ENCODE data around the gene C1GALT1C1. TPM values are rescaled to one million over a fixed set of nuclear protein-coding genes. Genes with fewer than 3 reads are reported as not detected.
"Not testable (repeated sequence)": the region's sequence is repeated elsewhere in the genome, so short reads cannot be mapped to it uniquely, and the experiment has no call there.

Gene C1GALT1C1
- 18.7 TPM for polyA plus RNA-seq (2013, experiment 1 of 2)
- 16.7 TPM for polyA plus RNA-seq (2013, experiment 2 of 2)

DNA sequence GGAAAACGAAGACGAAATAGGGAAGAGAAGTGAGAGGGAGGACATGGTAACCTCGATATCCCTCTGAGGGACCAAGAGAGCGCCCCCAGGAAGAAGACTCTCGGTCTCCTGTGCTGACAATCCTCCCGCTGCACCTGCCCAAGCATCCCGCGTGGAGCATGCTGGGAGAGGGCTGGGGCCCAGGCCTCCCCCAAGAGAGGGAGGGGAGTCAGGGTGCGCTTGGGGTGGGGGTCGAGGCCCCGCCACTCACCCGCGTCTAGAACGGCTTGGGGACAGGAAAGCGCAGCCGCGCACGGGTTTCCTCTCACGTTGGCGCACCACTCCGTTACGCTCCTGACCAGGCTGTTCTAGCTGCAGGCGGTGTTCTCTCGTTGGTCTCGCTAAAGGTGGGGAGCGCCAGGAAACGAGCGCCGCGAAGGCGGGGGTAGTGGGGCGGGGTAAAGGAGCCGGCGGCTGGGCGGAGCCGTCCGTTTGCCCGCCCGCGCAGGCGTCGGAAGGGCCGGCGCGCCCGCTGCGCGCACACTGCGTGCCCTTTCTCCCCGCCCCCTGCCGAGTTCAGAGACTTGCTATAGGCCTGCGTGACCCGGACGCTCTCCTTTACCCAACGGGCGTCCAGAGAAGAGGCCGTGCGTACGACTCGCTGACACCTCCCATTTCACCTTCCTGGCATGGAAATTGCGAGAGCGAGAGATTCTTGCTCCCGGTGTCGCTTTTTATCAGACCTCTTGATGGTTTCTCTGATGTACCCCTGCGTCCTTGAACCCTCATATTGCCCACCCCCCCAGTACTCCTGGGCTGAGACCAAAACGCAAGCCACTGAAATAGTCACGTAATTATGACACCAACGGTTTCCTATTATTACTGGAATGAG lies at the start of gene C1GALT1C1:
Gene C1GALT1C1 (minus strand): TSS at position 388 of the 871 bp plus-strand sequence. CDS start 2,888 bp downstream, outside the sequence.
- Histone ChIP-seq H3K4me3 (ENCODE audit: low read length) (peak within 1 kb of the TSS; percentile 89), H3K9ac (ENCODE audit: low read depth, low read length) (peak within 1 kb of the TSS; percentile 76), H3K9me3 (ENCODE audit: insufficient read depth, low read depth, low read length) (no peaks in the 10 kb centered on the region), H3K4me1 (ENCODE audit: insufficient read depth, low read length) (no peaks in the 10 kb centered on the region), H3K27me3 (ENCODE audit: insufficient read depth, low read length) (no peaks in the 10 kb centered on the region), H3K36me3 (ENCODE audit: insufficient read depth, low read length) (no peaks in the 10 kb centered on the region), H3K27ac (ENCODE audit: low read depth, low read length) (peak within 1 kb of the TSS; percentile 86; the same call in 1 of the 2 replicates)
- WGBS: under 1% methylated on average over 68 of the region's 68 CpGs

DNA sequence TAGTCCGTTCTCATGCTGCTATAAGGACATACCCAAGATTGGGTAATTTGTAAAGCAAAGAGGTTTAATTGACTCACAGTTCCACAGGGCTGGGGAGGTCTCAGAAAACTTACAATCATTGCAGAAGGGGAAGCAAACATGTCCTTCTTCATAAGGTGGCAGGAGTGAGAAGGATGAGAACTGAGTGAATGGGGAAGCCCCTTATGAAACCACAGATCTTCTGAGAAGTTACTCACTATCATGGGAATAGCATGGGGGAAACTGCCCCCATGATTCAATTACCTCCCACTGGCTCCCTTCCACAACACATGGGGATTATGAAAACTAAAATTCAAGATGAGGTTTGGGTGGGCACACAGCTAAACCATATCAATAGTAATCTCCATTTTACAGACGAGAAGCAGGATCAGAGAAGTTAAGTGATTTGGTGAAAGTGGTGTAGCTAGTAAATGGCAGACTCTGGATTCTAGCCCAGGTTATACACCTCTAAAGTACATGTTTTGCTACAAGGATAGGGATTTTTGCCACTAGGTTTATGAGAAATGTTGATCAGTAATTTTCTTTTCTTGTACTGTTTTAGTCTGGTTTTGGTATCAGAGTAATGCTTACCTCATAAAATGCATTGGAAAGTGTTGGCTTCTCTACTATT lies 47.3 kb upstream of the C1GALT1C1 start:
- Histone ChIP-seq H3K36me3 (ENCODE audit: insufficient read depth, low read length) (no peaks in the 10 kb centered on the region), H3K4me1 (ENCODE audit: insufficient read depth, low read length) (no peaks in the 10 kb centered on the region), H3K9ac (ENCODE audit: low read depth, low read length) (no peak overlapping the region), H3K4me3 (ENCODE audit: low read length) (no peak overlapping the region), H3K27ac (ENCODE audit: low read depth, low read length) (no peak overlapping the region), H3K27me3 (ENCODE audit: insufficient read depth, low read length) (no peaks in the 10 kb centered on the region), H3K9me3 (ENCODE audit: insufficient read depth, low read depth, low read length) (no peaks in the 10 kb centered on the region)
- 100% methylated on average over 1 of the region's 2 CpGs for WGBS

DNA sequence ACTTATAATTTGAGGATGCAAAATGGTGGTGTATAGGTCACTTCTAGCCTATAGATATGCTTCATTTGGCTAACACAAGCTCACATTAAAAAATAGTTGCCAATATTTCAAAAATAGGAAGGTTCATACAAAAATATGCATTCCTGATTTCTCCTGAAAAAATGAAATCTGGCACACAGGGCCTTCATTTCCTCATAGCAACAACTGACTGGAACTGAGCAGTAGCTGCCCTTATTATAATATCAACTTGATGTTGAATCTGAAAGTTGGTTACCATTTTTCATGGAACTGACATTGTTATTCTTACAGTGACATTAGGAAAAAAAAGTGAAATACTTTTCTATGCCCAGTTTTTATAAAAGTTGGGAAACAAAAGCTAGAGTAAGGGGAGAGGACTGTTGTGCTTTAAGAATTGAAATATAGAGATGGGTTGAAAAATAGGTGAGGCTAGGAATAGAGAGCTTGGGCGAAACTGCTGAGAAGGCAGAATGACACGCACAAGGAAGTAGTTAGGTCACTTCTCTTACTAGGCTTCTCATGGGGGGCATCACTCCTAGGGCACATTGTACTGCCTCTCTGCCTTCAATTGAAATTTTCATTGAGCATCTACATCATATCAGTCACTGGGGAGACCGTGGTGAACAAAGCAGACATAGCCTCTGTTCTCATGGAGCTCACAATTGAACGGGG lies 43.1 kb upstream of the C1GALT1C1 start:
- no peaks in the 10 kb centered on the region for H3K36me3 ChIP-seq (ENCODE audit: insufficient read depth, low read length)
- no peaks in the 10 kb centered on the region for H3K9me3 ChIP-seq (ENCODE audit: insufficient read depth, low read depth, low read length)
- H3K4me1 ChIP-seq (ENCODE audit: insufficient read depth, low read length): no peaks in the 10 kb centered on the region
- H3K4me3 ChIP-seq (ENCODE audit: low read length): no peak overlapping the region
- no peak overlapping the region for H3K9ac ChIP-seq (ENCODE audit: low read depth, low read length)
- no peak overlapping the region for H3K27ac ChIP-seq (ENCODE audit: low read depth, low read length)
- WGBS: 97% methylated on average over 4 of the region's 4 CpGs
- H3K27me3 ChIP-seq (ENCODE audit: insufficient read depth, low read length): no peaks in the 10 kb centered on the region

DNA sequence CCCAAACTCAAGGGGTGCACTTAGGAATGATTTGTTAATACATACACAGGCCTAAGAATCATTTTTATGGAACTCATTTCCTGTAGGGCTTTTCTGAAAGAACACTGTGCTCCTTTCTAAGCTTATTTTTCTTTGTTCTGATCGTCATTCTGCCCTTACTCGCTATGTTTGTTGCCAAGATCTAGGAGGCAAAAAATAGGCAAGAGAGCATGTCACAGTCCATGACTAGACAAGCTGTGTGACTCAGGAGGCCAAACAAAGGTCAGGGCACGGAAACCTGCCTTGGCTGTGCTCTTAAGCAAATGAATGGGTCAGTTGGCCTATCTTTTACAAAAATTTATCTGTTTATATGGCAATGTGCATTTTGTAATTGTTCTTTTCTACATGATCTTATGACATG lies 42.5 kb upstream of the C1GALT1C1 start:
- no peak overlapping the region for H3K4me3 ChIP-seq (ENCODE audit: low read length)
- no peak overlapping the region for H3K27ac ChIP-seq (ENCODE audit: low read depth, low read length)
- H3K4me1 ChIP-seq (ENCODE audit: insufficient read depth, low read length): no peaks in the 10 kb centered on the region
- H3K9ac ChIP-seq (ENCODE audit: low read depth, low read length): no peak overlapping the region
- 89% methylated on average over 3 of the region's 3 CpGs for WGBS
- no peaks in the 10 kb centered on the region for H3K36me3 ChIP-seq (ENCODE audit: insufficient read depth, low read length)
- no peaks in the 10 kb centered on the region for H3K27me3 ChIP-seq (ENCODE audit: insufficient read depth, low read length)
- no peaks in the 10 kb centered on the region for H3K9me3 ChIP-seq (ENCODE audit: insufficient read depth, low read depth, low read length)

DNA sequence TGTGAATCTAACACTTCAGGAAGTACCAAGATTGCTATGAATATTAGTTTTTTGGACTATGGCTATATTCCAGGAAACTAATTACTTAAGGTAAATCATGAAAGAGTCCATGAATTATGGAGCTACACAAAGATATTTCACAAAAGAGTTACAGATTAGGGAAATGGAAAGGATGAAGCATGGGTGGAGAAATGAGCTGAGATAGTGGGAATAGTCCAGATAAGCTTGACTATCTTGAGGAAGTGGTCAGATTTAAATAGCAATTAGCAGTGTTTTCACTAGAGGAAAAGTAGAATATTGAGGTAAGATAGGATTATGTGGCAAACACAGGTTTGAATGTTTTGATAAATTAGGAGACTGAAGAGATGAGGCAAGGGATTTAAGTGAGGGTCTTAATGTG lies 42.1 kb upstream of the C1GALT1C1 start:
- H3K4me3 ChIP-seq (ENCODE audit: low read length): no peak overlapping the region
- H3K4me1 ChIP-seq (ENCODE audit: insufficient read depth, low read length): no peaks in the 10 kb centered on the region
- no peaks in the 10 kb centered on the region for H3K36me3 ChIP-seq (ENCODE audit: insufficient read depth, low read length)
- H3K9ac ChIP-seq (ENCODE audit: low read depth, low read length): no peak overlapping the region
- H3K27me3 ChIP-seq (ENCODE audit: insufficient read depth, low read length): no peaks in the 10 kb centered on the region
- H3K9me3 ChIP-seq (ENCODE audit: insufficient read depth, low read depth, low read length): no peaks in the 10 kb centered on the region
- no peak overlapping the region for H3K27ac ChIP-seq (ENCODE audit: low read depth, low read length)

DNA sequence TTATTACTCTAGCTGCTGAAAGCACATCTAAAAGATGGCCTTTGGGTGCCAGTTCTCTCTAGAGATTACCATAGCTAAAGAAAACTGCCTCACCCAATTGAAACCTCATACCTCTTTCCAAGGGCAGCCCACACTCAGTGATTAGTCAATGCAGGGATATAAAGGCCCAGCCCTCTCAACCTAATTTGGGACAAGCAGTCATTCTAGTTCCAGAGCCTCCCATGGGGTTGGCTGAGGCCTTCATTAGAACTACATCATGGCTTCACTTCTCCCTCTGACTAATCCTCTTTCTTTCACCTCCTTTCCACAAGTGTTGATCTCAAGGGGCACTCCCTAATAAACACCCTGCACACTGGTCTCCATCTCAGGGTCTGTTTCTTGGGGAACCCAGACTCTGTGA lies 38.5 kb upstream of the C1GALT1C1 start:
- no peaks in the 10 kb centered on the region for H3K9me3 ChIP-seq (ENCODE audit: insufficient read depth, low read depth, low read length)
- no peak overlapping the region for H3K27ac ChIP-seq (ENCODE audit: low read depth, low read length)
- H3K27me3 ChIP-seq (ENCODE audit: insufficient read depth, low read length): no peaks in the 10 kb centered on the region
- H3K4me1 ChIP-seq (ENCODE audit: insufficient read depth, low read length): no peaks in the 10 kb centered on the region
- H3K9ac ChIP-seq (ENCODE audit: low read depth, low read length): no peak overlapping the region
- H3K4me3 ChIP-seq (ENCODE audit: low read length): no peak overlapping the region
- no peaks in the 10 kb centered on the region for H3K36me3 ChIP-seq (ENCODE audit: insufficient read depth, low read length)

DNA sequence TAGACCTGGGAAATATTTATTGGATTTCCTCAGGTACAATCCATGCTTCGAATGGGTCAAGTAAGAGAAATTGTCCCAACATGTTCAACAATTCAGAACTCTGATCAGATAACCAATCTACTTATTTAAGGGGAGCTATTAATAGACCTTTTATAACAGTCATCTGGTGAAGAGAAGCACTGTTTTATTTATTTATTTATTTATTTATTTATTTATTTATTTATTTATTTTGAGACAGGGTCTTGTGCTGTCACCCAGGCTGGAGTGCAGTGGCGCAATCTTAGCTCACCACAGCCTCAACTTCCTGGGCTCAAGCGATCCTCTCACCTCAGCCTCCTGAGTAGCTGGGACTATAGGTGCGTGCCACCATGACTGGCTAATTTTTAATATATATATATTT lies 34.7 kb upstream of the C1GALT1C1 start:
- not testable (repeated sequence) for H3K27ac ChIP-seq (ENCODE audit: low read depth, low read length); H3K4me3 ChIP-seq (ENCODE audit: low read length); H3K27me3 ChIP-seq (ENCODE audit: insufficient read depth, low read length); H3K9me3 ChIP-seq (ENCODE audit: insufficient read depth, low read depth, low read length); H3K4me1 ChIP-seq (ENCODE audit: insufficient read depth, low read length); H3K36me3 ChIP-seq (ENCODE audit: insufficient read depth, low read length); H3K9ac ChIP-seq (ENCODE audit: low read depth, low read length)
- WGBS: 95% methylated on average over 2 of the region's 4 CpGs

DNA sequence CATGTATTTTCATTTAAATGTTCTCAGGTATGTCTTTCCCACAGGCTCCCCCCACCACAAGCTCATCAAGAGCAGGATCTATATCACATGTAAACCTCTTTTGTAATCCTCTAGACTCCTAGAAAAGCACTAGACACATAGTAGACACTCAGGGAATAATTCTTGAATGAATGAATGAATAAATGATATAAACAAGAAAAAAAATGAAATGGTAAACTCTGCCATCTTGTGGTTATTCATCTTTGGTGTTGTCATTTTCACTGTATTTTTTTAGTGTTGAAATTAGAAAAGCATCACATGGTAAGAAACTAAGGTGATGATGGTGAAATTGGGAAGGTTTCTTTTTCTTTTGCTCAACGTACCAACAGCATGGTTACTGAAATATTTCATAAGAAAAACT lies 34.2 kb upstream of the C1GALT1C1 start:
- no peaks in the 10 kb centered on the region for H3K27me3 ChIP-seq (ENCODE audit: insufficient read depth, low read length)
- H3K9me3 ChIP-seq (ENCODE audit: insufficient read depth, low read depth, low read length): no peaks in the 10 kb centered on the region
- H3K36me3 ChIP-seq (ENCODE audit: insufficient read depth, low read length): no peaks in the 10 kb centered on the region
- no peak overlapping the region for H3K9ac ChIP-seq (ENCODE audit: low read depth, low read length)
- WGBS: no CpG with 5 or more reads among the region's 1 CpG
- no peaks in the 10 kb centered on the region; the same call in 1 of the 2 replicates for H3K4me1 ChIP-seq (ENCODE audit: insufficient read depth, low read length)
- no peak overlapping the region for H3K4me3 ChIP-seq (ENCODE audit: low read length)
- no peak overlapping the region for H3K27ac ChIP-seq (ENCODE audit: low read depth, low read length)

DNA sequence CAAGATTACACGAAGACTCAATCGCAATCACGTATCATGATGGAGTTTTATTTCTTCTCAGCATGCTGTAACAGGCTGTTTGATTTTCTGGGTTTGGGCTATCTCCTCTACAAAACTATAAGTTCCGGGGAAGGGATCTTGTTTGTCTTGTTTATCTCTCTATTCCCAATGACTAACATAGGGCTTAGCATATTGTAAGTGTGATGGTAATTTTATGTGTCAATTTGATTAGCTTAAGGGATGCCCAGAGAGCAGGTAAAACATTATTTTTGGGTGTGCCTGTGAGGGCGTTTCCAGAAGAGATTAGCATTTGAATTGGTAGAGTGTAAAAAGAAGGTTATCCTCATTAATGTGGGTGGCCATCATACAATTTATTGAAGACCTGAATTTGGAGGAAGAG lies 32.8 kb upstream of the C1GALT1C1 start:
- Histone ChIP-seq H3K9me3 (ENCODE audit: insufficient read depth, low read depth, low read length) (no peaks in the 10 kb centered on the region), H3K27ac (ENCODE audit: low read depth, low read length) (no peak overlapping the region), H3K27me3 (ENCODE audit: insufficient read depth, low read length) (no peaks in the 10 kb centered on the region), H3K4me1 (ENCODE audit: insufficient read depth, low read length) (no peaks in the 10 kb centered on the region; the same call in 1 of the 2 replicates), H3K4me3 (ENCODE audit: low read length) (no peak overlapping the region), H3K36me3 (ENCODE audit: insufficient read depth, low read length) (no peaks in the 10 kb centered on the region), H3K9ac (ENCODE audit: low read depth, low read length) (no peak overlapping the region)
- WGBS: 77% methylated on average over 4 of the region's 5 CpGs

DNA sequence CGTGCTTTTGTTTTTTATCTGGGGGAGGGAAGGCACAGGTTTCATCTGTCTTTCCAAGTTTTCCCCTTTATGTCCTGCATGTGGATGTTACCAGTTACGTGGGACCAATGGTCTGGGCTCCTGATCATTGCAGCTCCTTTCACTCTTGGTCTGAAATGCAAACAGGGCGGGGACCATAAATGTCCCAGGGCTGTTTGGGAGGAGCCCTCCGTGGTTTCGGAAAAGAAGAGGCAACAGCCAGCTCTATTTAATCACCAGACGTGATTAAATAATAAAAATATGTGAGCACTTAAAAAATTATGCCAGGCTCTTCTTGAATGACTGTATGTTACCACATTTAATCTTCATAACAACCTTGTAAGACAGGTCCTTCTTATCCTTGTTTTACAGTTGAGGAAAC lies 30.8 kb upstream of the C1GALT1C1 start:
- H3K4me3 ChIP-seq (ENCODE audit: low read length): no peak overlapping the region
- WGBS: 83% methylated on average over 3 of the region's 6 CpGs
- no peaks in the 10 kb centered on the region for H3K9me3 ChIP-seq (ENCODE audit: insufficient read depth, low read depth, low read length)
- H3K9ac ChIP-seq (ENCODE audit: low read depth, low read length): no peak overlapping the region
- H3K36me3 ChIP-seq (ENCODE audit: insufficient read depth, low read length): no peaks in the 10 kb centered on the region
- H3K4me1 ChIP-seq (ENCODE audit: insufficient read depth, low read length): no peaks in the 10 kb centered on the region; the same call in 1 of the 2 replicates
- H3K27ac ChIP-seq (ENCODE audit: low read depth, low read length): no peak overlapping the region
- no peaks in the 10 kb centered on the region for H3K27me3 ChIP-seq (ENCODE audit: insufficient read depth, low read length)

DNA sequence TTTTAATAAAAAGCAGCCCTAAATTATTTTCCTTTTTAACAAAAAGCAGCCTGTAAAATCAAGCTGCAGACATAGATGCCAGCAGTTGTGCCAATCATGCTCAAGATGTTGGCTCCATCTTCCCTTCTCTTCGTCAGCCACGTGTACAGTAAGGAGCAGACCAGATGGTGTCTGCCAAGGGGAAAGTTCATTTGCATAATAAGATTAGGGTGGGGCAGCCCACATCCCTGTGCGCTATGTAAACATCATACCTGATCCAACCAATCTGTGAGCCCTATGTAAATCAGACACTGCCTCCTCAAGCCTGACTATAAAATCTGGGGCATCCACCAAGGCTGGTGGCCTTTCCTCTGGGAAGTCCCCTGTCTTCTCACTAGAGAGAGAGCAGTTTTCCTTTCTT lies 23.1 kb upstream of the C1GALT1C1 start:
- H3K4me3 ChIP-seq (ENCODE audit: low read length): no peak overlapping the region
- H3K27ac ChIP-seq (ENCODE audit: low read depth, low read length): no peak overlapping the region
- WGBS: 88% methylated on average over 3 of the region's 3 CpGs

More for the DNA sequence above, 23.1 kb upstream of the C1GALT1C1 start:
- Histone ChIP-seq H3K9ac (ENCODE audit: low read depth, low read length) (no peak overlapping the region), H3K9me3 (ENCODE audit: insufficient read depth, low read depth, low read length) (no peaks in the 10 kb centered on the region), H3K27me3 (ENCODE audit: insufficient read depth, low read length) (no peaks in the 10 kb centered on the region), H3K4me1 (ENCODE audit: insufficient read depth, low read length) (no peaks in the 10 kb centered on the region), H3K36me3 (ENCODE audit: insufficient read depth, low read length) (no peaks in the 10 kb centered on the region)

All from HUES64 (cell line).